Measurements from ENCODE around the gene EPHB1. TPM values are rescaled to one million over a fixed set of nuclear protein-coding genes. Genes with fewer than 3 reads are reported as not detected.

EPHB1 gene
- polyA plus RNA-seq, 1 of the 3 experiments (the other 2 are of a cell fraction) = 1.2 TPM

DNA sequence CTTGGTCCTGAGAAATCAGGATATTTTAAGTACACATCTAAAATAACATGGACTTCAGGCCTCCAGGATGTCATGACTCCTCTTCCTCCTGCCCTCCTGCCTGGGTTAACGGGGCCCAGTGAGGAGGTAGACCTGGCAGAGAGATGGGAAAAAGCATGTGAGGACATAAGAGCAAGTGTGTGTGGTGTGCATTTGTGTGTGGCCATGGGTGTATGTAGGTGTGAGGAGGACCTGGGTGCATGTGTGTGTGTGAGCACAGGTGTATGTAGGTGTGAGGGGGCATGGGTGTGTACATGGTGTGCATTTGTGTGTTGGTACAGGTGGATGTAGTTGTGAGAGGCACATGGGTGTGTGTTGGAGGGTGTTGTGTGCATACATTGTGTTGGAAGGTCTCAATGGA lies 105.4 kb downstream of the EPHB1 start:
- no peak overlapping the region for H3K27ac ChIP-seq (ENCODE audit: low read depth in 2 of 2, low read length in 1 of 2)
- CTCF ChIA-PET = no interaction called here
- peaks cover 6% of the 10 kb centered on the region; the same call in 1 of the 2 replicates for H4K20me1 ChIP-seq (ENCODE audit: insufficient read depth)
- peaks cover 0 to 15% of the 10 kb centered on the region in 2 experiments; a peak in 2 of 4 replicates for H3K4me1 ChIP-seq (ENCODE audit: control insufficient read depth in 1 of 2, insufficient read depth in 2 of 2, low read depth in 1 of 2, low read length in 1 of 2)
- no peaks in the 10 kb centered on the region for H3K27me3 ChIP-seq (ENCODE audit: insufficient read depth)
- WGBS (ENCODE audit: low lambda C conversion rate) = 14% methylated on average over 1 of the region's 1 CpG
- H3K4me2 ChIP-seq = no peak overlapping the region
- H3K79me2 ChIP-seq (ENCODE audit: insufficient read depth) = no peaks in the 10 kb centered on the region
- TF ChIP-seq MEF2A (IDR thresholded peaks at IDR 0.05; ENCODE audit: borderline replicate concordance, low read depth) = no peak
- TF ChIP-seq PBX3 (IDR thresholded peaks at IDR 0.05) = no peak
- no peak for TF ChIP-seq YY1 (IDR thresholded peaks at IDR 0.05; ENCODE audit: low read depth)
- no peak for TF ChIP-seq ELF1 (IDR thresholded peaks at IDR 0.05)
- TF ChIP-seq FOXM1 (IDR thresholded peaks at IDR 0.05; ENCODE audit: low read depth) = no peak
- no peak for TF ChIP-seq GATA2 (CRISPR knock-in tag; IDR thresholded peaks at IDR 0.05)
- TF ChIP-seq REST (IDR thresholded peaks at IDR 0.05; ENCODE audit: low read depth, low read length) = no peak
- TF ChIP-seq MAX (IDR thresholded peaks at IDR 0.05; ENCODE audit: low read depth) = no peak
- TF ChIP-seq, protein P1, sequence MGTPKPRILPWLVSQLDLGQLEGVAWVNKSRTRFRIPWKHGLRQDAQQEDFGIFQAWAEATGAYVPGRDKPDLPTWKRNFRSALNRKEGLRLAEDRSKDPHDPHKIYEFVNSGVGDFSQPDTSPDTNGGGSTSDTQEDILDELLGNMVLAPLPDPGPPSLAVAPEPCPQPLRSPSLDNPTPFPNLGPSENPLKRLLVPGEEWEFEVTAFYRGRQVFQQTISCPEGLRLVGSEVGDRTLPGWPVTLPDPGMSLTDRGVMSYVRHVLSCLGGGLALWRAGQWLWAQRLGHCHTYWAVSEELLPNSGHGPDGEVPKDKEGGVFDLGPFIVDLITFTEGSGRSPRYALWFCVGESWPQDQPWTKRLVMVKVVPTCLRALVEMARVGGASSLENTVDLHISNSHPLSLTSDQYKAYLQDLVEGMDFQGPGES (IDR thresholded peaks at IDR 0.05; ENCODE audit: low read depth, low read length) = no peak
- TF ChIP-seq FOSL2 (IDR thresholded peaks at IDR 0.05; ENCODE audit: borderline replicate concordance, low read depth) = no peak
- TF ChIP-seq EP300 (IDR thresholded peaks at IDR 0.05; ENCODE audit: borderline replicate concordance in 1 of 2, low read depth in 1 of 2, low read length in 1 of 2) = no peak
- no peak for TF ChIP-seq TCF12 (IDR thresholded peaks at IDR 0.05)
- no peak for TF ChIP-seq SMC3 (IDR thresholded peaks at IDR 0.05; ENCODE audit: low read depth, low read length)
- H3F3A ChIP-seq (replicated peaks; ENCODE audit: insufficient read depth) = no peaks in the 10 kb centered on the region
- no peak overlapping the region for H2AFZ ChIP-seq (ENCODE audit: low read depth)
- no peaks in the 10 kb centered on the region for H3K9me2 ChIP-seq
- DNase-seq = no peak
- no peak overlapping the region for H3K4me3 ChIP-seq (ENCODE audit: low read depth in 2 of 2, low read length in 1 of 2)
- no peaks in the 10 kb centered on the region for H3K36me3 ChIP-seq (replicated peaks in 1 of 2; ENCODE audit: control insufficient read depth in 1 of 2, insufficient read depth in 2 of 2, low read length in 1 of 2)
- H3K9ac ChIP-seq = no peak overlapping the region
- POLR2A ChIA-PET = no interaction called here
- no peaks in the 10 kb centered on the region for H3K9me3 ChIP-seq
